ENCODE data around the gene SRBD1. TPM values are rescaled to one million over a fixed set of nuclear protein-coding genes. Genes with fewer than 3 reads are reported as not detected.

The SRBD1 gene
- total and polyA plus RNA-seq, 7 donors = 2.3 to 6.4 (median 4.0) TPM

GRCh38 chr2:45614871-45615415 lies 3.9 kb upstream of the SRBD1 start:
- 68 to 84% (median 74%) methylated on average over 3 of the region's 3 CpGs for WGBS, 3 donors
- TF ChIP-seq CTCF (IDR thresholded peaks at IDR 0.05) = no peak
- no peak overlapping the region for H3K27ac ChIP-seq
- H3K4me1 ChIP-seq = peaks cover 9% of the 10 kb centered on the region
- no peak for DNase-seq
- no peaks in the 10 kb centered on the region for H3K27me3 ChIP-seq (ENCODE audit: insufficient read depth in 3 of 3, low read length in 2 of 3)
- no peak for ATAC-seq
- H3K36me3 ChIP-seq (ENCODE audit: insufficient read depth in 1 of 2, low read depth in 1 of 2) = no peaks in the 10 kb centered on the region
- H3K4me3 ChIP-seq = no peak overlapping the region
- H3K9me3 ChIP-seq = no peaks in the 10 kb centered on the region
- intact Hi-C loops (cut with DNase I) = no loop called here

GRCh38 chr2:45614330-45614729 lies 3.3 kb upstream of the SRBD1 start:
- intact Hi-C loops (cut with DNase I) = no loop called here
- Histone ChIP-seq H3K27ac (no peak overlapping the region), H3K36me3 (ENCODE audit: insufficient read depth in 1 of 2, low read depth in 1 of 2) (no peaks in the 10 kb centered on the region), H3K27me3 (ENCODE audit: insufficient read depth in 3 of 3, low read length in 2 of 3) (no peaks in the 10 kb centered on the region), H3K9me3 (no peaks in the 10 kb centered on the region), H3K4me1 (peaks cover 14% of the 10 kb centered on the region), H3K4me3 (no peak overlapping the region)
- no peak for TF ChIP-seq CTCF (IDR thresholded peaks at IDR 0.05)
- 34 to 80% (median 57%) methylated on average over 1 of the region's 1 CpG for WGBS, 3 donors
- DNase-seq = no peak
- ATAC-seq = no peak

GRCh38 chr2:45612731-45613130 lies 1.7 kb upstream of the SRBD1 start:
- Histone ChIP-seq H3K27ac (no peak overlapping the region), H3K4me3 (no peak overlapping the region), H3K36me3 (ENCODE audit: insufficient read depth in 1 of 2, low read depth in 1 of 2) (no peaks in the 10 kb centered on the region), H3K27me3 (ENCODE audit: insufficient read depth in 3 of 3, low read length in 2 of 3) (no peaks in the 10 kb centered on the region), H3K9me3 (no peaks in the 10 kb centered on the region), H3K4me1 (peaks cover 14% of the 10 kb centered on the region)
- DNase-seq (no peak), ATAC-seq (no peak)
- TF ChIP-seq CTCF (IDR thresholded peaks at IDR 0.05) = no peak
- intact Hi-C loops (cut with DNase I) = no loop called here
- 78 to 83% (median 79%) methylated on average over 2 of the region's 2 CpGs for WGBS, 3 donors

- no peaks in the 10 kb centered on the region for H3K27me3 ChIP-seq (ENCODE audit: insufficient read depth in 3 of 3, low read length in 2 of 3)
- ATAC-seq (no peak), DNase-seq (no peak)
- H3K36me3 ChIP-seq (ENCODE audit: insufficient read depth in 1 of 2, low read depth in 1 of 2) = no peaks in the 10 kb centered on the region
- no peaks in the 10 kb centered on the region for H3K9me3 ChIP-seq
- TF ChIP-seq CTCF (IDR thresholded peaks at IDR 0.05) = no peak
- intact Hi-C loops (cut with DNase I) = no loop called here
- 63 to 68% (median 64%) methylated on average over 2 of the region's 2 CpGs for WGBS, 3 donors
- H3K4me3 ChIP-seq = no peak overlapping the region
- peaks cover 14% of the 10 kb centered on the region for H3K4me1 ChIP-seq
- H3K27ac ChIP-seq = no peak overlapping the region
These were observed 1.2 kb upstream of the SRBD1 start for GRCh38 chr2:45612285-45612684.

Data from psoas muscle (tissue), 8 donors.